ENCODE data around the gene CAPZB. TPM values are rescaled to one million over a fixed set of nuclear protein-coding genes. Genes with fewer than 3 reads are reported as not detected.
A peak's percentile ranks its signal among the peaks of the same experiment; 100 is the strongest.

Gene CAPZB
- total RNA-seq, 6 experiments from 2014 or later, result 565 to 646 (median 603) TPM

- no peaks in the 10 kb centered on the region for H3K9me3 Mint-ChIP-seq
- no peak for TF ChIP-seq CTCF (IDR thresholded peaks at IDR 0.05)
- H3K27ac Mint-ChIP-seq, result no peak overlapping the region
- no peaks in the 10 kb centered on the region for H3K27me3 Mint-ChIP-seq (ENCODE audit: insufficient read depth)
- H3K36me3 Mint-ChIP-seq (ENCODE audit: low read depth), result peaks cover 32% of the 10 kb centered on the region
- DNase-seq, result no peak
- H3K4me3 Mint-ChIP-seq, result no peak overlapping the region
- peaks cover 66% of the 10 kb centered on the region for H3K4me1 Mint-ChIP-seq (ENCODE audit: low read depth)
Observed at GRCh38 chr1:19411612-19412011, 73.7 kb downstream of the CAPZB start.

- H3K4me3 Mint-ChIP-seq, result no peak overlapping the region
- no peak overlapping the region for H3K27ac Mint-ChIP-seq
- TF ChIP-seq CTCF (IDR thresholded peaks at IDR 0.05), result no peak
- no peaks in the 10 kb centered on the region for H3K27me3 Mint-ChIP-seq (ENCODE audit: insufficient read depth)
- peaks cover 25% of the 10 kb centered on the region for H3K36me3 Mint-ChIP-seq (ENCODE audit: low read depth)
- no peaks in the 10 kb centered on the region for H3K9me3 Mint-ChIP-seq
- no peak for DNase-seq
- peaks cover 70% of the 10 kb centered on the region for H3K4me1 Mint-ChIP-seq (ENCODE audit: low read depth)
Observed at GRCh38 chr1:19410393-19410792, 74.9 kb downstream of the CAPZB start.

GRCh38 chr1:19409477-19410341 lies 75.6 kb downstream of the CAPZB start:
- Mint-ChIP-seq H3K36me3 (ENCODE audit: low read depth) (peaks cover 20% of the 10 kb centered on the region), H3K4me3 (no peak overlapping the region), H3K27me3 (ENCODE audit: insufficient read depth) (peaks cover 2% of the 10 kb centered on the region; the same call in 1 of the 2 replicates), H3K9me3 (no peaks in the 10 kb centered on the region), H3K27ac (no peak overlapping the region), H3K4me1 (ENCODE audit: low read depth) (peaks cover 70% of the 10 kb centered on the region)
- DNase-seq, result no peak
- TF ChIP-seq CTCF (IDR thresholded peaks at IDR 0.05), result no peak

GRCh38 chr1:19407494-19408096 lies 77.7 kb downstream of the CAPZB start:
- Mint-ChIP-seq H3K9me3 (no peaks in the 10 kb centered on the region), H3K27ac (no peak overlapping the region), H3K36me3 (ENCODE audit: low read depth) (peaks cover 26% of the 10 kb centered on the region), H3K4me3 (no peak overlapping the region), H3K4me1 (ENCODE audit: low read depth) (peaks cover 76% of the 10 kb centered on the region), H3K27me3 (ENCODE audit: insufficient read depth) (peaks cover 3% of the 10 kb centered on the region; the same call in 1 of the 2 replicates)
- TF ChIP-seq CTCF (IDR thresholded peaks at IDR 0.05), result no peak
- DNase-seq, result no peak

GRCh38 chr1:19406680-19407079 lies 78.7 kb downstream of the CAPZB start:
- H3K27ac Mint-ChIP-seq, result 0 out of 2 replicates have a peak overlapping the region, but pooled peaks have one; percentile 2
- peaks cover 24% of the 10 kb centered on the region for H3K36me3 Mint-ChIP-seq (ENCODE audit: low read depth)
- TF ChIP-seq CTCF (IDR thresholded peaks at IDR 0.05), result no peak
- H3K4me3 Mint-ChIP-seq, result 0 out of 2 replicates have a peak overlapping the region, but pooled peaks have one; percentile 10
- DNase-seq, result no peak
- peaks cover 3% of the 10 kb centered on the region for H3K27me3 Mint-ChIP-seq (ENCODE audit: insufficient read depth)
- H3K9me3 Mint-ChIP-seq, result no peaks in the 10 kb centered on the region
- H3K4me1 Mint-ChIP-seq (ENCODE audit: low read depth), result peaks cover 81% of the 10 kb centered on the region

All from HFFc6 (cell line).